Cardiac fibroblast (primary cell): ENCODE data around the gene AAK1.
A peak's percentile ranks its signal among the peaks of the same experiment; 100 is the strongest.
"Not testable (repeated sequence)": the region's sequence is repeated elsewhere in the genome, so short reads cannot be mapped to it uniquely, and the experiment has no call there.

Experiments
- DNase-seq, 2 donors: peaks; one replicate each; pipeline versions ENCODE4 v3.0.0 to v3.0.0-alpha.2; 2010; ENCODE audit warnings: low read depth in 2 of 2
- H3K4me3 ChIP-seq, 2 donors: replicated peaks in 1 of 2; 1 replicate in 1 of 2; 2 replicates in 1 of 2; pipeline ENCODE4 v1.5.1; 2011; ENCODE audit warnings: low read depth in 2 of 2, low read length in 2 of 2, mild to moderate bottlenecking in 2 of 2, moderate library complexity in 1 of 2
- TF ChIP-seq, protein P1 (sequence below): IDR thresholded peaks from one replicate; pipeline ENCODE4 v1.5.1; 2011; ENCODE audit warnings: low read depth, mild to moderate bottlenecking, low read length, inconsistent platforms

The AAK1 gene

DNA sequence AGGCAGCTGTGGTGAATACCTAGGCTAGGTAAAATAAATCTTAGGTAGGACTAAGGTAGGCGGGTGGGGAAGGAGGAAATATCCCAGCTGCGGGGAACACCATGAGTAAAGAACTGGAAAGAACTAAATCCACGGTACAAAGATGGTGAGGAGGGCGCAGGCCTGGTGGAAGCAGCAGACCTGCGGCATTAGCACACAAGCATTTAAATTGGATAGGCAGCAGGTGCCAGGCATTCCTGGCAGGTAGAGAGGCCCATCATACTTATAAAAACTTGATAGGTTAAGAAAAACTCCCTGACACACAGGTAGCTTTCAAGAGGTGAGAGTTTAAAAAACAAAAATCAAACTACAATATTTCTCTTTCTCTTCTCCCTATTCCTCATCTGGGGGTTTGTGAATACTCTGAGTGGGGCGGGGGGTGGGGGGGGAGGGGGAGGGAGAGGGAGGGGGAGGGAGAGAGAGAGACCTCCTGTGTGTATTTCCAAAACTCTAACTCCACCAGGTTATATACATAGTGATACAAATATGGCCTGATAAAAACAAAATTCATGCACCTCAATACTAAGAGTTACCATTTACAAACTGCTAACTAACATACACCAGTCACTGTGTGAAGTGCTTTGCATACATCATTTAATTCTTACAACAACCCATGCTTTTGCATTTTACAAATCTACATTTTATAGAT, 13.5 kb downstream of the AAK1 start:
- H3K4me3 ChIP-seq, result no peak overlapping the region
- TF ChIP-seq, protein P1, sequence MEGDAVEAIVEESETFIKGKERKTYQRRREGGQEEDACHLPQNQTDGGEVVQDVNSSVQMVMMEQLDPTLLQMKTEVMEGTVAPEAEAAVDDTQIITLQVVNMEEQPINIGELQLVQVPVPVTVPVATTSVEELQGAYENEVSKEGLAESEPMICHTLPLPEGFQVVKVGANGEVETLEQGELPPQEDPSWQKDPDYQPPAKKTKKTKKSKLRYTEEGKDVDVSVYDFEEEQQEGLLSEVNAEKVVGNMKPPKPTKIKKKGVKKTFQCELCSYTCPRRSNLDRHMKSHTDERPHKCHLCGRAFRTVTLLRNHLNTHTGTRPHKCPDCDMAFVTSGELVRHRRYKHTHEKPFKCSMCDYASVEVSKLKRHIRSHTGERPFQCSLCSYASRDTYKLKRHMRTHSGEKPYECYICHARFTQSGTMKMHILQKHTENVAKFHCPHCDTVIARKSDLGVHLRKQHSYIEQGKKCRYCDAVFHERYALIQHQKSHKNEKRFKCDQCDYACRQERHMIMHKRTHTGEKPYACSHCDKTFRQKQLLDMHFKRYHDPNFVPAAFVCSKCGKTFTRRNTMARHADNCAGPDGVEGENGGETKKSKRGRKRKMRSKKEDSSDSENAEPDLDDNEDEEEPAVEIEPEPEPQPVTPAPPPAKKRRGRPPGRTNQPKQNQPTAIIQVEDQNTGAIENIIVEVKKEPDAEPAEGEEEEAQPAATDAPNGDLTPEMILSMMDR, result no peak
- DNase-seq, result no peak

DNA sequence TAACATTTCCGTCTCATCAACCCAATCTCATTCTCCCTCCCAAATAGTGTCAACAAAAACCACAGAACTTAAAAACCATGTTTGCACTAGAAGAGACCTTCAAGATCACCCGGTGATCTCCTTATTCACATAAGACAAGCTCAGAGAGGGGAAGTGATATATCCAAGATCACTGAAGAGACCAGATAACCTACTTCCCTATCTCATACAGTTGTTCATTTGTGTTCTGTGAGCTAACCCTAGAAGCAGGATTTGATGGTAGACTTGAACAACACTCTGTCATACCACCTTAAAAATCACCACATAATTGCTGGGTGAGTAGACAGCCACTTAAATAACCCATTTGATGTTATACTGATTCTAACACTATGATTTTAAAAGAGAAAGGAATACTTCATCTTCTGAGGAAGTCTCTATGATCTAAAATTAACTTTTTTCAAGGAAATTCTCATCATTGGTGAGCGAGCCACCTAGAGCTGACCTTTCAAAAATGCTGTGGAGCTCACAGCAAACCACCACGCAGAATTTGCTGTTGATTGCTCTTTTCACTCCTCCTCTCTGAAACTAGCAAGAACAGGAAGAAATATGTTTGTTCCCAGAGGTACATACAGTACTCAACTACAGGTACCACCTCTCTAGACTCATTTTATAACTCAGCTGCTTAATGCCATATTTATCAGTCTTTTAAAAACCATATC, 15.1 kb downstream of the AAK1 start:
- H3K4me3 ChIP-seq, result no peak overlapping the region
- no peak for DNase-seq
- TF ChIP-seq, protein P1, result no peak

DNA sequence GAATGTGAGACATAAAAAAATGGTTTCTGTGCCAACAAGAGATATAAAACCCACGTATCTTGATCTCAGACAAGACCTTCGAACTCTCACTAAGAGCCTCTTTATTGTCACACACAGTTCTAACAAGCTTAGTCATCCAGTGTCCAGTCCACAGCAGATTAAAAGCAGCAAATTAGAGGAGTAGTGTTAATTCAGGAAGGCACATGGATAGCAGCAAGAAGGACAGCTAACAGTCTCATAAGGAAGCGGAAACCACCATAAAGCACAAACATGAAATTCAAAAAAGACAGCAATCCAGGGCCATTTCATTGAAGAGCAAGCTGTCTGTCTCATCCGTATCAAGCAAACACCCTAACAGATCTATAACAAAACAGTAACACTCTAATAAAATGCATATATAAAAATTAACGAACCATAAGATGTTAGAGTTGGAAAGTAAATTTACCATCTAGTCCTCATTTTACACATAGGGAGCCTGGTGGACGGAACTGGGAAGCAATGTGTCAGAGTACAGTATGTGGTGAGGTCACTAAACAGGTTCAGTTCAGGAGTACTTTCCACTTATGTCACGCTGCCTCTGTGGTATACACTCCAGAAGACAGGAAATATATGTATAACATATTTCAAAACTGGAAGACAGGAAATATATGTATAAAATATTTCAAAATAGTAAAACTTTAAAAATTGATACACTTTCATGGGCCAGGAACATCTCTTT, 18.3 kb downstream of the AAK1 start:
- TF ChIP-seq, protein P1, result no peak
- no peak for DNase-seq
- H3K4me3 ChIP-seq, result no peak overlapping the region

DNA sequence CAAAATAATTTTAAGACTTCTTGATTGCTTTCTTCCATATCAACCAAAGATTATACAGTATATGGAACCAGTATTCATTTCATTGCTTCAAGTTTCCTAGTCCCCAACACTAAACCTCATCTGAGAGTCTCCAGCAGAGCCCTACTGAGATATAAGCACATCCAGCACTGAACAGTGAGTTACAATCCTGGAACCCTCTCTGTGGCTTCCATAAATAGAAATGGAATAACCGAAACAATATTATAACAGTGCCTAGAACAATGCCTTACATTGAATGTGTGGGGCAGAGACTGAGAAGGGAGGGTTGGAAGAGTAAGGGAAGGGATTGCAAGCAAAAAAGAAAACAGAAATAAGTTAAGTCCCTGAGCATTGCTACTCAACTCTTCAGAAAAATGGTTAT, 18.9 kb downstream of the AAK1 start:
- no peak overlapping the region for H3K4me3 ChIP-seq
- DNase-seq, result no peak
- TF ChIP-seq, protein P1, result no peak

DNA sequence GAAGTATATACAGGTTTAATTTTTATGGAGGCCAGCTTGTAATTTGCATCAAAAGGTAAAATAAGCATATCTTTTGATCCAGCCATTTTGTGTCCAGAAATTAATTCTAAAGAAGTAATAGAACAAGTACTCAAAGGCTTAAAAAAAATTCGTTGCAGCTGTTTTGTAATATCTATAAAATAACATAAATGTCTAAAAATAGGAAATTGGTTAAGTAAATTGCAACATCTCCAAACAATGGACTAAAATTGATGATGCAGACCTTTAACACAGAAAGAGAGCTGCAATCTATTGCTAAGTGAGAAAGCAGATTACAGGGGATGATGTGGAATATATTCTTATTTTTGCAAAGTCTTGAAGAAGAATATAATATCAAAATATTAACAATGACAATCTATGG, 19.4 kb downstream of the AAK1 start:
- TF ChIP-seq, protein P1, result no peak
- H3K4me3 ChIP-seq, result no peak overlapping the region
- DNase-seq, result peak in 1 of 2 donors; percentile 50

DNA sequence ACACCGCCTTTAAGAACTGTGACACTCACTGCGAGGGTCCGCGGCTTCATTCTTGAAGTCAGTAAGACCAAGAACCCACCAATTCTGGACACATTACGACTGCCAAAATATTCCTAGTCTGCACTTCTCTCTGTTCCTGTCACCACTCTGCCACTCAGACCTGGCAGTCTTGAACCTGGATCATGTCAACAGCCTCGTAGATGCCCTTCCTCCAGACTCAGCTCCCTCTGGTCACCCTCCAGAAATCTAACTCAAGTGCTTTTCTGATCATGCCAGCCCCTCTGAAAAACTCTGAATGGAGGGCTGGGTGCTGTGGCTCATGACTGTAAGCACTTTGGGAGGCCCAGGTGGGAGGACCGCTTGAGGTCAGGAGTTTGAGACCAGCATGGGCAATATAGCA, 20.3 kb downstream of the AAK1 start:
- TF ChIP-seq, protein P1, result no peak
- H3K4me3 ChIP-seq, result no peak overlapping the region
- DNase-seq, result no peak

DNA sequence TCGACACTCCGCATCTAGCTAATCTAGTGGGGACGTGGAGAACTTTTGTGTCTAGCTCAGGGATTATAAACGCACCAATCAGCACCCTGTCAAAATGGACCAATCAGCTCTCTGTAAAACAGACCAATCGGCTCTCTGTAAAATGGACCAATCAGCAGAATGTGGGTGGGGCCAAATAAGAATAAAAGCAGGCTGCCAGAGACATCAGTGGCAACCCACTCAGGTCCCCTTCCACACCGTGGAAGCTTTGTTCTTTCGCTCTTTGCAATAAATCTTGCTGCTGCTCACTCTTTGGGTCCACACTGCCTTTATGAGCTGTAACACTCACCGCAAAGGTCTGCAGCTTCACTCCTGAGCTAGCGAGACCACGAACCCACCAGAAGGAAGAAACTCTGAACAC, 20.7 kb downstream of the AAK1 start:
- not testable (repeated sequence) for DNase-seq

DNA sequence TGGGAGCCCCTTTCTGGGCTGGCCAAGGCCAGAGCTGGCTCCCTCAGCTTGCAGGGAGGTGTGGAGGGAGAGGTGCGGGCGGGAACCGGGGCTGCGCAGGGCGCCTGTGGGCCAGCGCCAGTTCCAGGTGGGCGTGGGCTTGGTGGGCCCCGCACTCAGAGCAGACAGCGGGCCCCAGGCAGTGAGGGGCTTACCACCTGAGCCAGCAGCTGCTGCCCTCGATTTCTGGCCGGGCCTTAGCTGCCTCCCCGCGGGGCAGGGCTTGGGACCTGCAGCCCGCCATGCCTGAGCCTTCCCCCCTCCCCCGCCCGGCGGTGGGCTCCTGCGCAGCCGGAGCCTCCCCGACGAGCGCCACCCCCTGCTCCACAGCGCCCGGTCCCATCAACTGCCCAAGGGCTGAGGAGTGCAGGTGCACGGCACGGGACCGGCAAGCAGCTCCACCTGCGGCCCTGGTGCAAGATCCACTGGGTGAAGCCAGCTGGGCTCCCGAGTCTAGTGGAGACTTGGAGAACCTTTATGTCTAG, 21.5 kb downstream of the AAK1 start:
- DNase-seq, H3K4me3 ChIP-seq: not testable (repeated sequence)

More for the DNA sequence above, 20.7 kb downstream of the AAK1 start:
- not testable (repeated sequence) for H3K4me3 ChIP-seq
